K562 (cell line): Measurements from ENCODE around the gene NHLH1. TPM values are rescaled to one million over a fixed set of nuclear protein-coding genes. Genes with fewer than 3 reads are reported as not detected.

Experiments
- BRD4 ChIP-seq: fragments of 200-600 bp; sonication (generic); IDR thresholded peaks from 2 replicates; pipeline ENCODE4 v1.6.1; 2017; ENCODE audit warnings: inconsistent platforms
- BRD9 ChIP-seq: fragments of 450-650 bp; IDR thresholded peaks from 2 replicates; pipeline ENCODE4 v1.6.1; 2018; ENCODE audit warnings: low read depth; ENCODE audit not compliant: partially characterized antibody
- CTBP1 ChIP-seq: fragments of 450-650 bp; IDR thresholded peaks from 2 replicates; pipeline ENCODE4 v1.6.1; 2016; ENCODE audit warnings: borderline replicate concordance
- GABPA ChIP-seq: fragments of 200-800 bp; sonication (Bioruptor generic); conservative IDR thresholded peaks from 2 replicates; pipeline ENCODE4 v1.6.1; 2016; ENCODE audit warnings: low read depth, missing genetic modification characterization, missing compliant biosample characterization
- GABPB1 ChIP-seq: sonication (generic); formaldehyde crosslinking; IDR thresholded peaks from 2 replicates; pipeline ENCODE4 v1.8.0; 2022; ENCODE audit warnings: mild to moderate bottlenecking, missing genetic modification reagents
- GTF2A2 ChIP-seq: IDR thresholded peaks from 2 replicates; pipeline ENCODE4 v1.6.1; 2016; ENCODE audit warnings: mild to moderate bottlenecking, missing genetic modification characterization, missing compliant biosample characterization
- HDAC2 ChIP-seq: fragments of 450-650 bp; IDR thresholded peaks from 2 replicates; pipeline ENCODE4 v1.6.1; 2016; ENCODE audit warnings: mild to moderate bottlenecking
- HEY1 ChIP-seq: fragments of 250-450 bp; sonication (Bioruptor Pico); IDR thresholded peaks from 2 replicates; pipeline ENCODE4 v1.5.0; 2020; ENCODE audit warnings: mild to moderate bottlenecking, moderate library complexity, borderline replicate concordance
- KAT7 ChIP-seq: sonication (generic); formaldehyde crosslinking; IDR thresholded peaks from 2 replicates; pipeline ENCODE4 v1.8.0; 2022; ENCODE audit warnings: missing genetic modification reagents, mild to moderate bottlenecking, borderline replicate concordance
- NFIC ChIP-seq: fragments of 450-650 bp; IDR thresholded peaks from 2 replicates; pipeline ENCODE4 v1.6.1; 2017; ENCODE audit warnings: mild to moderate bottlenecking, inconsistent platforms
- NR2C2 ChIP-seq, 2 experiments: fragments of 200-800 bp in 1 of 2; sonication (Bioruptor generic) in 1 of 2; sonication (generic) in 1 of 2; formaldehyde crosslinking in 1 of 2; IDR thresholded peaks; 2 replicates each; pipeline versions ENCODE4 v1.6.1 to v1.8.0; 2016 to 2022; ENCODE audit warnings: mild to moderate bottlenecking in 1 of 2, missing compliant biosample characterization in 1 of 2, missing genetic modification characterization in 1 of 2, missing genetic modification reagents in 1 of 2
- POU5F1 ChIP-seq: fragments of 150-350 bp; IDR thresholded peaks from 2 replicates; pipeline ENCODE4 v1.6.1; 2014; ENCODE audit warnings: borderline replicate concordance, low read length, low read depth, mild to moderate bottlenecking; ENCODE audit not compliant: partially characterized antibody
- RBM34 ChIP-seq: fragments of 200-400 bp; formaldehyde crosslinking; IDR thresholded peaks from 2 replicates; pipeline ENCODE4 v1.6.1; 2018; ENCODE audit warnings: low read length, borderline replicate concordance; ENCODE audit not compliant: insufficient read depth
- SIX5 ChIP-seq, 2 experiments: IDR thresholded peaks; 2 replicates each; pipeline ENCODE4 v1.6.1; 2011; ENCODE audit warnings: low read length in 2 of 2, borderline replicate concordance in 1 of 2, low read depth in 1 of 2, mild to moderate bottlenecking in 1 of 2, moderate library complexity in 1 of 2; ENCODE audit not compliant: insufficient read depth in 1 of 2
- SMARCB1 ChIP-seq: IDR thresholded peaks from 2 replicates; pipeline ENCODE4 v1.6.1; 2011; ENCODE audit warnings: improper control_type of control experiment, low read depth; ENCODE audit not compliant: insufficient read length
- ZKSCAN8 ChIP-seq: fragments of 200-800 bp; sonication (Bioruptor generic); IDR thresholded peaks from 2 replicates; pipeline ENCODE4 v1.6.1; 2016; ENCODE audit warnings: missing genetic modification characterization, missing compliant biosample characterization
- ZZZ3 ChIP-seq: fragments of 450-650 bp; IDR thresholded peaks from 2 replicates; pipeline ENCODE4 v1.6.1; 2016; ENCODE audit warnings: antibody characterized with exemption, mild to moderate bottlenecking, moderate library complexity
- polyA plus RNA-seq, 8 experiments: library from polyadenylated mRNA; depleted of rRNA in 4 of 8; stranded (reverse) in 5 of 8; unstranded in 3 of 8; fragments of >200 nt; fragmentation: Nextera tagmentation in 2 of 8; fragmentation: Illumina TruSeq in 1 of 8; extraction: Ambion mirVana in 2 of 8; extraction: Trizol in 1 of 8; gene quantifications; 2 replicates each; pipeline versions ENCODE4 v1.2.1 to v1.2.3, GENCODE V29; 2011 to 2014; ENCODE audit warnings: inconsistent platforms in 1 of 8, missing spikeins in 1 of 8
- total RNA-seq, 7 experiments: library from RNA; depleted of rRNA in 6 of 7; stranded (reverse); fragments of >200 nt in 6 of 7; fragmentation: Illumina TruSeq in 2 of 7; extraction: Trizol in 2 of 7; gene quantifications; 2 replicates each; pipeline versions ENCODE4 v1.2.1 to v1.2.3, GENCODE V29; 2011 to 2021; ENCODE audit warnings: low replicate concordance in 1 of 7
- TF ChIP-seq, protein P1 (sequence below): fragments of 250-450 bp; sonication (Bioruptor Pico); IDR thresholded peaks from 2 replicates; pipeline ENCODE4 v1.4.0; 2020; ENCODE audit warnings: mild to moderate bottlenecking, moderate library complexity
- TF ChIP-seq, protein P2 (sequence below), 2 experiments: fragments of 450-650 bp in 1 of 2; sonication (generic) in 1 of 2; formaldehyde crosslinking; conservative IDR thresholded peaks; 2 replicates each; pipeline versions ENCODE4 v1.4.0 to v1.8.1; 2020 to 2022; ENCODE audit warnings: mild to moderate bottlenecking in 1 of 2, missing genetic modification reagents in 1 of 2
- TF ChIP-seq, protein P3 (sequence below): fragments of 250-450 bp; sonication (Bioruptor Pico); IDR thresholded peaks from 2 replicates; pipeline ENCODE4 v1.9.0; 2021; ENCODE audit warnings: mild to moderate bottlenecking

Gene NHLH1
- total and polyA plus RNA-seq, 9 of the 15 experiments (the other 6 are each of a cell fraction or from before 2014, with no cell fraction given): 0.09 to 1.3 (median 0.35) TPM; not detected in 1

DNA sequence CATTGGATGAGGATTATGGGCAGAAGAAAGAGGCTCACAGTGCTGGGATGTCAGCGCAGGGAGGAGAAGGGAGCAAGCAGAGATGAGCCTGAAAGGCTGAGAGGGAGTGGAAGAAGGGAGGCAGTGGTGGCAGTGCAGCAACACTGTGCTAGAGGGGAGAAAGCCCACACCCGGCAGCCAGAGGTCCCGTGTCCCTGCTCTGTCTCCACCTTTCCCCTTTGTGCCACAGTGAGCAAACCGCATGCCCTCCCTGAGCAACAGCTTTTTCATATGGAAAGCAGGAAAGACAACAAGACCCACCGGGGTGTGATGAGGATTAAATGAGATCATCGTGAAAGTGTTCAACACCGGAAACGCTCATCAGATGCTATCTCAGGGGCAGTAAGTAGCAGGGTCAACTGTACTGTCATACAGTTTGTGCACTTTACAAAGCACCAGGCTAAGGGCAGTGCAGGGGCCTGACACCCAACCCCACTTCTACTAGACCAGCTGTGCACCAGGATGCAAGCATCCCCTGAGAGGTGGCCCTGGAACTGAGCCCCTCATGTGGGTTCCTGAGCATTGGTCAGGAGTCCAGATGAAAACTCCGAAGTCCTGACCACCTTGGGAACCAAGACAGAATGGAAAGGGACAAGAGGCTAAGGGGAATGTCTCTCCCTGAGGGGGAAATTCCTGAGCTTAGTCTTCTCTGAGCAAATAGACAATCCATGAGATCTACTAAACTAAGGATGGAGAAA lies 9.1 kb downstream of the NHLH1 start (continued):
- 0 out of 2 replicates have a peak, but pooled peaks have one; percentile 67 for TF ChIP-seq KAT7 (CRISPR knock-in tag)
- 0 out of 2 replicates have a peak, but pooled peaks have one; percentile 17 for TF ChIP-seq NR2C2 (CRISPR knock-in tag; IDR thresholded peaks at IDR 0.05)
- TF ChIP-seq NR2C2 (tag; IDR thresholded peaks at IDR 0.05): peak; percentile 84
- no peak for TF ChIP-seq BRD4
- TF ChIP-seq NFIC: no peak
- TF ChIP-seq, protein P1, sequence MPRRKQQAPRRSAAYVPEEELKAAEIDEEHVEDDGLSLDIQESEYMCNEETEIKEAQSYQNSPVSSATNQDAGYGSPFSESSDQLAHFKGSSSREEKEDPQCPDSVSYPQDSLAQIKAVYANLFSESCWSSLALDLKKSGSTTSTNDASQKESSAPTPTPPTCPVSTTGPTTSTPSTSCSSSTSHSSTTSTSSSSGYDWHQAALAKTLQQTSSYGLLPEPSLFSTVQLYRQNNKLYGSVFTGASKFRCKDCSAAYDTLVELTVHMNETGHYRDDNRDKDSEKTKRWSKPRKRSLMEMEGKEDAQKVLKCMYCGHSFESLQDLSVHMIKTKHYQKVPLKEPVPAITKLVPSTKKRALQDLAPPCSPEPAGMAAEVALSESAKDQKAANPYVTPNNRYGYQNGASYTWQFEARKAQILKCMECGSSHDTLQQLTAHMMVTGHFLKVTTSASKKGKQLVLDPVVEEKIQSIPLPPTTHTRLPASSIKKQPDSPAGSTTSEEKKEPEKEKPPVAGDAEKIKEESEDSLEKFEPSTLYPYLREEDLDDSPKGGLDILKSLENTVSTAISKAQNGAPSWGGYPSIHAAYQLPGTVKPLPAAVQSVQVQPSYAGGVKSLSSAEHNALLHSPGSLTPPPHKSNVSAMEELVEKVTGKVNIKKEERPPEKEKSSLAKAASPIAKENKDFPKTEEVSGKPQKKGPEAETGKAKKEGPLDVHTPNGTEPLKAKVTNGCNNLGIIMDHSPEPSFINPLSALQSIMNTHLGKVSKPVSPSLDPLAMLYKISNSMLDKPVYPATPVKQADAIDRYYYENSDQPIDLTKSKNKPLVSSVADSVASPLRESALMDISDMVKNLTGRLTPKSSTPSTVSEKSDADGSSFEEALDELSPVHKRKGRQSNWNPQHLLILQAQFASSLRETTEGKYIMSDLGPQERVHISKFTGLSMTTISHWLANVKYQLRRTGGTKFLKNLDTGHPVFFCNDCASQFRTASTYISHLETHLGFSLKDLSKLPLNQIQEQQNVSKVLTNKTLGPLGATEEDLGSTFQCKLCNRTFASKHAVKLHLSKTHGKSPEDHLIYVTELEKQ (CRISPR knock-in tag): no peak
- peak; percentile 52; the same call in 1 of the 2 replicates for TF ChIP-seq GABPB1
- no peak for TF ChIP-seq HEY1 (CRISPR knock-in tag)
- peak; percentile 86 for TF ChIP-seq BRD9
- no peak for TF ChIP-seq ZKSCAN8 (CRISPR knock-in tag)
- TF ChIP-seq GABPA (tag): peak; percentile 75
- no peak for TF ChIP-seq SIX5 (IDR thresholded peaks at IDR 0.05; ENCODE audit: borderline replicate concordance in 1 of 2, insufficient read depth in 1 of 2, low read depth in 1 of 2, low read length in 2 of 2)
- TF ChIP-seq RBM34: no peak
- no peak for TF ChIP-seq HDAC2
- TF ChIP-seq, protein P2, sequence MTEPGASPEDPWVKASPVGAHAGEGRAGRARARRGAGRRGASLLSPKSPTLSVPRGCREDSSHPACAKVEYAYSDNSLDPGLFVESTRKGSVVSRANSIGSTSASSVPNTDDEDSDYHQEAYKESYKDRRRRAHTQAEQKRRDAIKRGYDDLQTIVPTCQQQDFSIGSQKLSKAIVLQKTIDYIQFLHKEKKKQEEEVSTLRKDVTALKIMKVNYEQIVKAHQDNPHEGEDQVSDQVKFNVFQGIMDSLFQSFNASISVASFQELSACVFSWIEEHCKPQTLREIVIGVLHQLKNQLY (CRISPR knock-in tag; conservative IDR thresholded peaks at IDR 0.05): no peak
- no peak for TF ChIP-seq POU5F1
- TF ChIP-seq, protein P3, sequence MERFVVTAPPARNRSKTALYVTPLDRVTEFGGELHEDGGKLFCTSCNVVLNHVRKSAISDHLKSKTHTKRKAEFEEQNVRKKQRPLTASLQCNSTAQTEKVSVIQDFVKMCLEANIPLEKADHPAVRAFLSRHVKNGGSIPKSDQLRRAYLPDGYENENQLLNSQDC: no peak
- no peak for TF ChIP-seq SMARCB1
- TF ChIP-seq ZZZ3: no peak
- TF ChIP-seq GTF2A2: no peak
- TF ChIP-seq CTBP1: no peak; the same call in 1 of the 2 replicates
